T-helper 2 cell treated with Interferon-gamma antibody and Interleukin-4, amounts not matched to agents 100 ng/mL and 5 ng/mL, for 36 hours (primary cell): ENCODE measurements around the gene OR4D11. TPM values are rescaled to one million over a fixed set of nuclear protein-coding genes. Genes with fewer than 3 reads are reported as not detected.
"Not testable (repeated sequence)": the region's sequence is repeated elsewhere in the genome, so short reads cannot be mapped to it uniquely, and the experiment has no call there.

Experiments
- intact Hi-C: fragments of 100-400 bp; cut with micrococcal nuclease; formaldehyde crosslinking; loops from one replicate; pipeline ENCODE4 v1.15.1; 2023
- total RNA-seq: library from RNA; stranded (reverse); gene quantifications from 2 replicates; pipeline ENCODE4 v1.2.3, GENCODE V29; 2022

OR4D11 gene
- total RNA-seq, 1 donor from 2014 or later: not detected

- intact Hi-C loops: not testable (repeated sequence)
These were observed 44.4 kb downstream of the OR4D11 start for GRCh38 chr11:59547605-59548308.

- intact Hi-C loops: no loop called here
These were observed 44.9 kb downstream of the OR4D11 start for GRCh38 chr11:59548309-59548656.

GRCh38 chr11:59550368-59550841 is 47.0 kb downstream of the OR4D11 start:
- intact Hi-C loops: loop anchor here (1.0 to 10.0 kb wide), 7 partner anchors 10 to 376 kb away; partner anchors contain the start of genes DTX4, MRPL16, OSBP and PATL1

- intact Hi-C loops: loop anchor here (1.0 to 10.0 kb wide), 8 partner anchors 9 to 376 kb away; partner anchors contain the start of genes DTX4, MRPL16, OSBP and PATL1
These were observed 47.7 kb downstream of the OR4D11 start for GRCh38 chr11:59550842-59551658.

GRCh38 chr11:59551659-59552521 is 48.5 kb downstream of the OR4D11 start:
- intact Hi-C loops: loop anchor here (1.0 to 10.0 kb wide), 4 partner anchors 14 to 377 kb away; partner anchors contain the start of genes DTX4 and MRPL16

- intact Hi-C loops: loop anchor here (5.0 to 10.0 kb wide), 2 partner anchors 214 to 378 kb away; partner anchors contain the start of gene DTX4
These were observed 49.5 kb downstream of the OR4D11 start for GRCh38 chr11:59552844-59553243.

GRCh38 chr11:59553323-59553722 is 49.9 kb downstream of the OR4D11 start:
- intact Hi-C loops: loop anchor here (5.0 to 10.0 kb wide), 2 partner anchors 214 to 379 kb away; partner anchors contain the start of gene DTX4

Other genes with a start within 250 kb of the OR4D11 start
- gene OR5AN1, start 144.7 kb upstream of the OR4D11 start, total RNA-seq: not detected in 2 replicates
- not detected in 2 replicates for gene OR5A2, start 77.2 kb upstream of the OR4D11 start, total RNA-seq
- gene OR5A1, start 67.1 kb upstream of the OR4D11 start, total RNA-seq: not detected in 2 replicates
- not detected in 2 replicates for gene OR4D6, start 46.6 kb upstream of the OR4D11 start, total RNA-seq
- not detected in 2 replicates for gene OR4D10, start 30.3 kb upstream of the OR4D11 start, total RNA-seq
- not detected in 2 replicates for gene OR4D9, start 8.0 kb downstream of the OR4D11 start, total RNA-seq
- 40.3 and 42.3 TPM in 2 replicates for gene OSBP, start 112.2 kb downstream of the OR4D11 start, total RNA-seq
- 51.3 and 51.5 TPM in 2 replicates for gene PATL1, start 165.5 kb downstream of the OR4D11 start, total RNA-seq
- gene OR10V1, start 210.3 kb downstream of the OR4D11 start, total RNA-seq: not detected in 2 replicates